NCI-H345 treated with DMSO at 0.1 percent for 48 hours (cell line): ENCODE measurements around the gene APPL1.

Experiments used
- DNase-seq: peaks from one replicate; lab custom pipeline; 2025; ENCODE audit not compliant: unreplicated experiment; lab: John Stamatoyannopoulos, UW

APPL1 gene

DNA sequence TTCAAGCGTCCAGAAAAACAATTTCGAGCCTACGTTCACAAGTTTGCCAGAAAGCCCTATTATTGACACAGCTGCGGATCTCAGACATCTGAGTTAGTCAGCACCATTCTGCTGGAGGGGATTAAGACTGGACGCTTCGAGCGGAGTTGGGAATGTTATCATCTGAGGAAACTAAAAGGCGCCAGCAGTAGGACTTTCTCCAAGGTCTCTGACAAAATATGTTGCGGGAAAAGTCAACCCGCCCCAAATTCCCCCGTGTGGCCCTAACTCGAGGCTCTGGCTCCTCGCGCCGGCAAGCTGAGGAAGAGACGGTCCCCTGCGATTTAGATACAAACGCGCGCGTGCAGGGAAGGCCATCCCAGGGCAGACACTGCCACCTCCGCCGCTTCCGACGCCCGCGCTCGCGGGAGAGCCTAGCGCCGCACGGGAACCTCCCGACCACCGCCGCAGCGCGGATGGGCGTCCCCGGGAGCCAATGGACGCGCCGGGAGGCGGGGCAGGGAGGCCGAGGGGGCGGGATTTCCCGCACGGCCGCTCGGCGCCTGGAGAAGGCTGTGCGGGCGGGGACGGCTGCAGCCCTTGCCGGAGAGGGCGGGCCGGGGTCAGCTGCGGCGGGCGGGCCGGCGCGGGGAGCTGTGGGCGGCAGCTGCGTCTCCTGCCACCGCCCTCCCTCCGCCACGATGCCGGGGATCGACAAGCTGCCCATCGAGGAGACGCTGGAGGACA lies at the start of gene APPL1:
APPL1 (plus strand) TSS at position 526 of the 726 bp plus-strand sequence; CDS start at position 681, 155 bp downstream.
- peak; percentile 72 for DNase-seq

DNA sequence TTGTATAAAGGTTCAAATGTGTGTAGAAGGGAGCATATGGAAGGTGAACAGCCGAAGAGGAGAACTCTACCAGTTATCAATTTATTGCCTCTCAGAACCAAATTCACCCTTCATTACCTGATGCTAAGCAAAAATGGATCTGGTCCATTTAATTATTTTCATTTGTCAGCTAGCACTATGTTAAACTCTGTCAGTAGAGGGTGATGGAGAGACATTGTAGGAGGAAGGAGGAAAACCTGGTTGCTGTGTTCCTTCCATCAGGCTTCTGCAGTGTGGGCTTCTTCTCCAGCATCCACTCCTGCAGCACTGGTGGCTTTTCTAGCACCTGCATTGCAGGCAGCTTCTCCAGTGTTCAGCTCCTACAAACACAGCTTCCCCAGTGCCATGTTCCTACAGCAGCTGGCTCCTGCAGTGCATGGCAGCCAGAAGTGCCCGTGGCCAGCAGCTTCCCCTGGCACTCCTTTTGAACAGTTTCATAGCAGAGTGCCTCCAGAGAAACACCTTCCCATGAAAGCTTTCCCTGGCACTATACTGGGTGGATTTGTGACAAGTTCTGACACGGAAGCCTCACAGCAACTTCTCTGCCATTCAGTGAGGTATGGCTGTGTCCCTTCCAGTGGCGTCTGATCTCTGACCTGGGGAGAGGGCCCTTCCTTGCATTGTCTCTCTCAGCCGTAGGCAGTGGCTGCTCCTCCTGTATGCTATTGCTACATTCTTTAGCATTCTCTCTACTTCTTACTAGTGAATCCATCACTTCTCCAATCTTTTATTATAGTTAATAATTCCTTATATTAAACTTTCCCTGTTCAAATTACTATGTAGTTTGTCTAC lies 47.7 kb upstream of the APPL1 start:
- DNase-seq: no peak

GRCh38 chr3:57184526-57184925 lies 43.0 kb upstream of the APPL1 start:
- no peak for DNase-seq

- DNase-seq: no peak
These were observed 35.5 kb upstream of the APPL1 start for GRCh38 chr3:57192028-57192427.

GRCh38 chr3:57194641-57195040 lies 32.9 kb upstream of the APPL1 start:
- no peak for DNase-seq

- DNase-seq: no peak
These were observed 27.6 kb upstream of the APPL1 start, which contains the start of gene HESX1 for GRCh38 chr3:57199895-57200297. Gene HESX1 (minus strand): TSS chr3:57199978. CDS start chr3:57199918, 60 bp downstream.

- DNase-seq: no peak
These were observed 21.1 kb upstream of the APPL1 start for GRCh38 chr3:57206423-57206822.

- no peak for DNase-seq
These were observed 5.6 kb upstream of the APPL1 start for GRCh38 chr3:57221883-57222282.

GRCh38 chr3:57224856-57225255 lies 2.7 kb upstream of the APPL1 start:
- no peak for DNase-seq

- DNase-seq: no peak
These were observed 1.4 kb upstream of the APPL1 start for GRCh38 chr3:57226176-57226575.

DNA sequence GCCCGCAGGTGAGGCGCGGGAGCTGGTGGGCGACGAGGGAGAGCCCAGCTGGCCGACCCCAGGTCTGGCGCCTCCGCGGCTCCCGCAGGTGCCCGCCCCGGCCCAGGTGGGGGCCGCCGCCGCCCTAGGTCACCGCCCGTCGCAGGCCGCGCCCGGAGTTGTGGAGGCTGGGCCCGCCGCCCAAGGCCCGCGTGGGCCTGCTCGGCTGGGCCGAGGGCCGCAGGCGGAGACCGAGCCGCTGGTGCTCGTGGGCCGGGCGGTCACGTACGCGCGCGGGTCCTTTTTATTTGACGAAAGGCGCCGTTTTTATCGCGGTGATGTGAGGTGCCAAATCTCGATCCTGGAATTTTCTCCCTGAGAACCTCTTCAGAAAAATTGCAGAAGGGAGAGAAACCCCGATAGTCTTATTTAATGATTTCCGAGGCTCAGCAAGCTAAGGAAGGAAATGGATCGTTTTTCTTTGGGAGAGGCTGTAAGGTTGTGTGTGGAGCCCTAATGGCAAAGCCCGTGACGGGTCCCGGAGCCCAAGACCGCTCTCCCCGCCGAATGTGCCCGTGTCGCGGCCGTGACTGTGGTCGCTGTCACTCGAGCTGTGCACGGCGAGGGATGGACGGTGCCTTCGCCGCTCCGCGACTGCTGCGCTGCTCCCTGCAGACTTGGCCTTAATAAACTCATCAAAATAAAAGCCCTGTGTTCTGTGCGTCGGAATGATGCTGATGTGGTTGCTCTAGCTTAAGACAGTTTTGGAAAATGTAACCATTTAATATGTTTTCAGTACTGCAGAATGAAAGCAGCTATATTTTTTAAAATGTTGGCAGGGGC lies 612 bp downstream of the APPL1 start:
- DNase-seq: no peak

DNA sequence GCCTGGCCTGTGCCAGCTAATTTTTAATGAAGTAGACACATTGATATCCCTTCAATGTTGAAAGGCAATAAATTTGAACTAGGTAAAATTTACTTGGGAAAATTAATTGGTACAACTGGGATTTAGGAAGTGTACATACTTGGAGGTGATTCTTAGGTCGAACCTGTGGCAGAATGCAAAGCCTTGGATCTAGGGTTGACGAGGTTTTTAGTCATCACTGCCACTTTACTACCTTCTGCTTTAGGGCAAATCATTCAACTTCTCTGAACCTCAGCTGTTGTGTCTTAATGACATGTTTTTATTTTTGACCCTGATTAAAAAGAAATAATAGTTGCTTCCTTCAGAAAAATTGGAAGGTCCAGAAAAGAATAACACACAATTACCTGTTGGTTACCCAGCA lies 2.5 kb downstream of the APPL1 start:
- no peak for DNase-seq

DNA sequence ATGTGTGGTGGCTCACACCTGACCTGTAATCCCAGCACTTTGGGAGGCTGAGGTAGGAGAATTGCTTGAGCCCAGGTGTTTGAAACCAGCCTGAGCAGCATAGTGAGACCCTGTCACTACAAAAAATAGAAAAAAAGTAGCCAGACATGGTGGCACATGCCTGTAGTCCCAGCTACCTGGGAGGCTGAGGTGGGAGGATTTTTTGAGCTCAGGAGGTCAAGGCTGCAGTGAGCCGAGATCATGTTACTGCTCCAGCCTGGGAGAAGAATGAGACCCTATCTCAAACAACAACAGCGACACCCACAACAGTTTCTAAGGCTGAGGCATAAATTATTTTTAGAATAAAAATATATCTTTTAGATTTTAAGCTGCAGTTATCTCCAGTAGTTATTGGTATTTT lies 6.3 kb downstream of the APPL1 start:
- no peak for DNase-seq

- DNase-seq: no peak
These were observed 7.4 kb downstream of the APPL1 start for GRCh38 chr3:57234613-57235575.

DNA sequence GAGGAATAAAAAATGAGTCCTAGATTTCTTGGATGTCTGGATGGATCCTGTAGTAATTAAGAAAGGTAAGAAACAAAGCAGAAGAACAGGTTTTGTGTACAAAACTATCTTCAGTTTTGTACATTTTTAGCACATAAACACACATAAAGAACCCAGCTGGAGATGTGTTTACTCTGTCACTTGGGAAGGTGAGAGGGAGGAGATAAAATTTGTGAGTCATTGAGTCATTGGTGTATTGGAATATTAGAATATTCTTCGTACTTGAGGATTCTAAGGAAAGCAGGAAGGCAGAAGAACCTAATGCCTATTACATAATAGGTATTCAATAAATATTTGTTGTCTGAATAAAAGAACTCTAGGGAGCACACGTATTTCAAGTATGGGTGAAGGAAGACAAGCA lies 17.4 kb downstream of the APPL1 start:
- no peak for DNase-seq

- DNase-seq: no peak
These were observed 24.9 kb downstream of the APPL1 start for GRCh38 chr3:57252404-57252803.

DNA sequence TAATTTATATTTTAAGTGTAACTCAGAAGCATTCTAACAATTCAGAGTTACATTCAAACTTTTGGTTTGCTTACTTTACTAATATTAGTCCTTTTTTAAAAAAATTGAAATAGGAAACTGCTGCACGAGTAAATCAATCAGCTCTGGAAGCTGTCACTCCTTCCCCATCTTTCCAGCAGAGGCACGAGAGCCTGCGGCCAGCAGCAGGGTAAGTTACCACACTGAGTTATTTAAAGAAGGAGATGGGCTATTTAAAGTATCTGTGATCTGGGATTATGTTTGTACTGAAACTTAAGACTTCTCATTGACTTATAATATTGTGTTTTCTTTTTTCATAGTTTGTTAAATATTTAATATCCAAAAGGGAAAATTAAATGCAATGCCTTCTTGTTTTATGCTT lies 29.3 kb downstream of the APPL1 start:
- DNase-seq: no peak

- no peak for DNase-seq
These were observed 30.1 kb downstream of the APPL1 start for GRCh38 chr3:57257678-57258077.

DNA sequence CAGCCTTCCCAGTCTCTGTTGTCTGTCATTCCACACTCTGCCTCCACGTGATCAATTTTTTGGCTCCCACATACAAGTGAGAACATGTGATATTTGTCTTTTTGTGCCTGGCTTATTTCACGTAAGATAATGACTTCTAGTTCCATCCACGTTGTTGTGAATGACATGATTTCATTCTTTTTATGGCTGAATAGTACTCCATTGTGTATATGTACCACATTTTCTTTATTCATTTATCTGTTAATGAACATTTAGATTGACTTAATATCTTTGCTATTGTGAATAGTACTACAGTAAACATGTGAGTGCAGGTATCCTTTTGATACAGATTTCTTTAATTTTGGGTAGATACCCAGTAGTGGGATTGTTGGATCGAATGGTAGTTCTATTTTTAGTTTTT lies 33.6 kb downstream of the APPL1 start:
- DNase-seq: no peak

GRCh38 chr3:57261929-57262328 lies 34.4 kb downstream of the APPL1 start:
- DNase-seq: no peak
